Measurements from ENCODE around the gene TMEM208. TPM values are rescaled to one million over a fixed set of nuclear protein-coding genes. Genes with fewer than 3 reads are reported as not detected.

Gene TMEM208
- total and polyA plus RNA-seq, 2 of the 8 experiments (the other 6 are each of a cell fraction or from before 2014, with no cell fraction given), result 37.7 to 100.0 TPM

DNA sequence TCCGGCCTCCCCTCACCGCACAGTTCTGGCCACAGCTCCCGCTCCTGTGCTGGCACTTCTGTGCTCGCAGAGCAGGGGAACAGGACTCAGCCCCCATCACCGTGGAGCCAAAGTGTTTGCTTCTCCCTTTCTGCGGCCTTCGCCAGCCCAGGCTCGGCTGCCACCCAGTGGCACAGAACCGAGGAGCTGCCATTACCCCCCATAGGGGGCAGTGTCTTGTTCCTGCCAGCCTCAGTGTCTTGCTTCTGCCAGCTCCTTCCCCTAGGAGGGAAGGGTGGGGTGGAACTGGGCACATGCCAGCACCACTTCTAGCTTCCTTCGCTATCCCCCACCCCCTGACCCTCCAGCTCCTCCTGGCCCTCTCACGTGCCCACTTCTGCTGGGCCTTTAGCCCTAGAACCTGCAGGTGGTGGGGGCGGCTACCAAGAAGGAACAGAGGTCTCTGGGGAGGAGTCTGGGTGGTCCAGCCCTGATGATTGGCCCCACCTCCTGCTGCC lies 28.6 kb upstream of the TMEM208 start (continued):
- TF ChIP-seq EP300 (IDR thresholded peaks at IDR 0.05; ENCODE audit: borderline replicate concordance in 1 of 2, low read depth in 2 of 2, low read length in 2 of 2), result no peak
